GM19455 (cell line): ENCODE data around the gene ITGA5.
A peak's percentile ranks its signal among the peaks of the same experiment; 100 is the strongest.

Experiments used
- ATAC-seq: cut with Tn5 transposase; IDR thresholded peaks from one replicate; pipeline ENCODE4 v1.9.1; 2021; ENCODE audit not compliant: unreplicated experiment

Gene ITGA5

DNA sequence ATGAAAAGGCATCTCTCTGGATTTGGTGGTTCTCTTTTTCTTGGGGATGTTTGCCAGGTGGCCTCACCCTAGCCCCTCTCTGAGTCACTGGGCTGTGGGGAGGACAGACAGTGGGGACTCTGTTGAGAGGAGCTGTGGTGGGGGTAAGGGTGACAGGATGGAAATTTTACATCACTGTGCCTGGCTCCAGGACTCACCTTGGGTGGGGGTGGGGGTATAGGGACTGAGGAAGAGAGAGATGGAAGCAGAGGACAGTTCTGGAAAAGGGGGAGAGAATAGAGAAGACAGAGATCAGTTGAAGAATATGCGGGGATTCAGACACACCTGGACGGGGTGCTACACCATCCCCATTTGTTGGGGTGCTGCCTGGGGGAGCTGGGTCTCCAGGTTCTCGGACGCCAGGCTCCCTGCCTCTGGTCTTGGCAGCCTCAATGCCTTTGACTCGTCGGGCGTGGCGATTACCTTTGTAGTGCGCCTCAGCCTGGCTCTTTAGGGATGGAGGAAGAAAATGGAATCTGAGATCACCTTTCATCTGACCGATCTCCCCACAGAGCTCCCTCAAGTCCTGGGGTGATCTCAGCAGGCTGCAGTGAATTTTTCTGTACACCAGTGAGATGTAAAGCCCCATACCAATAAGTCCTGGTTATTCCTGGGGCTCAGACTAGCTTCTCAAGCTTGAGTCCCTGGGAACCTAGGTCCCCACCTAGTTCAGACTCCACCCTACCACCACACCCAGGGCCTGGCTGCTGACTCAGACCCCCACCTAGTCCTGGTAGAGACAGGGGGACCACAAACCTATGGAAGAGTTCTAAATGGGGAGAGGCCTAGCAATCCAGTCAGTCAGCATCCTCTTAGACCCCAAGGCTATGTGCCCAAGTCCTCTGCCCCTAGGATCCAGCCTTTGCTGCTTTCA lies 45.2 kb downstream of the ITGA5 start:
- ATAC-seq: no peak

DNA sequence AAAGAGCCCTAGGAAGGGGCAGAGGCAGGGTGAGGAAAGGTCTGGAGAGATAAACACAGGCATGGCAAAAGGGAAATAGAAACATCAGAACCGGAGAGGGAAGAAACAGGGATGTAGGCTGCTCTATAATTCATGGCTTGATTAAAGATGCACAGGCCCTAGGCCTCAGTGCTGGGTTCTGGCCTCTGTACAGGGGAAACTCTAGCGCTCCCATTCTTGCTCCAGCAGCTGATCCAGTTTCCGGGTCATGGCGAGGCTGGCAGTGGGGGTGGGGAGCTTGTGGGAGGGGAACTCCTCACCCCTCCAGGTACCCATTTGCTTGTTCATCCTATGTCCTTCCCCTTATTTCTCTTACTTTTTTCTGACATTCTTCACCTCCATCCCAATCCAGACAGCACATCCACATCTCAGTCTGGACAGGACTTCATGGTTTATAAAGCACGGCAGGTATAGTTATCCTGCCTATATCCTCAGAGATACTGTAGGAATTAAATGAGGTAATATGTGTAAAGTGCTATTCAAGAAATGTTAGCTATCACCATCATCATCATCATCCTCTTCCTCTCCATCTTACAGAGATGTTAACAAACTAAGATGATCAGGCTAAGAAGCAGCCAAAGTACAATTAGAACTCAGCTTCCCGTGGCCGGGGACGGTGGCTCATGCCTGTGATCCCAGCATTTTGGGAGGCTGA lies 46.8 kb downstream of the ITGA5 start:
- no peak for ATAC-seq

DNA sequence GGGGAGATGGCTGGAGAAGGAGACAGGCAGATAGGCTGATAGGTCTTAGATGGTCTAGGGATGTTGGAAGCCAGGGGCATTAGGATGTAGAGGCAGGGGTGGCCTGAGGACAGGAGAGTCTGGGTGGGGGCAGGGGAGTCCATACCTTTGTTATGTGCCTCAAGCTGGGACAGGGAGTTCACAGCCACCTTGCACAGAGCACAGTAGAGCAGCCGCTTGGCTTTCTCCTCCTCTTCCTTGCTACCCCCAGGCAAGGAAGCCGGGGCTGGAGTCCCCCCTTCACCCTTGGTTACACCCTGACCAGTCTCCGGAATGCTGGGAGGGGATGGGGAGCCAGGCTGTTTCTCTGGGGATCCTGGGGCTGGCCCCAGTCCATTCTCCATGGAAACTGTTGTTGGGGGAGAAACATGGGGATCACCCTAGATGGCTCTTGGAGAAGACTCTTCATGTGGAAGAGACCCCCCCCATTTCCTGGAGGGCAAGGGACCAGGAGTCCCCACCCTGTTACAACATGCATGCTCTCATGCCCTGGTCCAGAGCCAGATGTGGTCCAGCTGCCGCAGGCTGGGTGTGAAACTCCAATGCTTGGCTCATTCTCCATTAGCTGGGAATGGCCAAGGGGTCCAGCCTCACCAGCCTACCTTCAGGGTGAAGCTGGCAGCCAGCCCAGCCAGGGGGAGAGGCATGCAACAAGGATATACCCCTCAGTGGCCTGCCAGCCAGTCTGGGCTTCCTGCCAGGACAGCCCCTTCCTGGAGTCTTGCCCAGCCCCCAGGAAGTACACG lies 47.5 kb downstream of the ITGA5 start:
- ATAC-seq: no peak

DNA sequence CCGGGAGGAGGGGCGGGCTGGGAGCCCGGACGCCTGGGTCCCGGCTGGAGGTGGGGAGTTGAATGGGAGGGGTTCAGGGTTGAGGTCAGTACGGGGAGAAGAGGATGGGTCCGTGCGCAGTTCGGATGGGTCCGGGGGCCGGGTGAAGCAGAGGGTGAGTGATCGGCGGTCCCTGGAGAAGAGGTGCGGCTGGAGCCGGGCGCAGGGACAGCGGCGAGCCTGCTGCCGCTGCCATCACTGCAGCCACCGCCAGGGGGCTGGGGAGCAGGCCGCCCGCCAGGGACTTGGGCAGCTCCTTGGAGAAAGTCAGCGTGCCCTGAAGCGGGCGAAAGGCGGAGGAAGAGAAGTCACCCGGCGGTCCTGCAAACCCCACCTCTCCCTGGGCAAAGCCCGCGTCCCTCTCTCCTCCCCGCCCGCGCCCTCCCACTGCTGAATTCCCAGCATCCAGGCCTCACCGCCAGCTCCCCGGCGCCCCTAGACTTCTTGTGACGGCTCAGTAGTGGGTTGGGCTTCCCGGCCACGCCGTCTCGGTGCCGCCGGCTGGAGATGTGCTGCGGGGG lies 48.8 kb downstream of the ITGA5 start:
- peak; percentile 73 for ATAC-seq

DNA sequence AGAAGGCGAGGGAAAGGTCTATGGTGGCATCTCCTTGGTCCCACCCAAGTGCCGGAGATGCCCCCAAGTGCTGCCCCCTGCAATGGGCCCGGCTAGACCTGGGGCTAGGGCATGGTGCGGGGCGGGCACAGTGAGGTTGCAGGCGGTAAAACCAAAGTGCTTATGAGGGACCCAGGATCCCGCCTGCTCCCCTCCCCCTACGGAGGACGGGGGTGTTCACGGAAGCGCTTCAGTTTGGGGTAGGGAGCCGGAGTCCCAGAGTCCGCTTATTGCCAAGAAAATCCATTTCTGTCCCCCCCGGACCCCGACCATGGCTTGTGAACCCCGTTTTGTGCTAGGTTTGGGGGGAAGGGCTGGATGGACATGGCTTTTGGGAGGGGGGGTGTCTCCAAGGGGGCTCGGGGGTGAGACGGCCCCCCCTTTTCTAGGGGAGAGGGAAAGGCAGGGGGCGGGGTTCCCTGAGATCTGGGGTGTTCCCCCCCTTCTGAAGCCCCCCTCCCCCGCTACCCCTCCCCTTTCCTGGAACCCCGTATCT lies 49.4 kb downstream of the ITGA5 start:
- ATAC-seq: no peak

DNA sequence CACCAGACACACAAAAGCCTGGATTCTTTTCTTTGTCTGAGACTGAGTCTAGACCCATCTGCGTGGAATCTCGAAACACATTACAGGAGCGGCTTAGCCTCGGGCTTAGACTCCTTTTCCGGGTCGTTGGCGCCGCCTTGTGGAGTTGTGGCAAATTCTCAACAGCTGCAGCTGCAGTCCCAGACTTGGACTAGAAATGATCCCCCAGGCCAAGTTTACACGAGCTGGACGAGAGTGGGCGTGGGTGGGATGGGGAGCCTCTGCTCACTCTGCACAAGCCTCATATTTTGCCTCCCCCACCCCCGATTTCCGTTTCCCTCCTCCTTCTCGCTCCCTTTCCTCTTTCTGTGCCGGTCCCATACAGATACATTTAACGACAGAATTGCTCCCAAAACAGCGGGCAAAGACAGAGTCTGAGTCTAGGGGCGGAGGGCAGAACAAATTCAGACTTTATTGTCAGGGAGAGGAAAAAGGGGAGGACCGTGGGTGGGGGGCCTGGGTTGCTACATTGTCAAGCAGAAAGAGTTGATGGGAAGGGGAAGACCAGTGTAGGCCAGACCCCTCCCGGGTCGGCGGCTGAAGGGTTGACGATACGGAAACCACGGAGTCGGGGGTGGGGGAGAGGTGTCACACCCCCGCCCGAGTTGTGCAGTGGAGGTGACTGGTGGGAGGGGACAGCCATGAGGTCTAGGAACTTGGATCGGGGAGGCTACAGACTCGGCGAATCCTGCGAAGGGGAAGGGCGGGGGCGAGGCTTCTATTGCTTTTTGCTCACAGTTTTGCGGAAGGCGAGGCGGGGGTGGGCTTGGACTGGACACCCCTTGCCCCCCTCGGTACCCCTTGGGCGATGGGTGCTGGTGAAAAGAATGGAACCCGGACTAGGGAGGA lies 50.1 kb downstream of the ITGA5 start:
- ATAC-seq: peak; percentile 74

DNA sequence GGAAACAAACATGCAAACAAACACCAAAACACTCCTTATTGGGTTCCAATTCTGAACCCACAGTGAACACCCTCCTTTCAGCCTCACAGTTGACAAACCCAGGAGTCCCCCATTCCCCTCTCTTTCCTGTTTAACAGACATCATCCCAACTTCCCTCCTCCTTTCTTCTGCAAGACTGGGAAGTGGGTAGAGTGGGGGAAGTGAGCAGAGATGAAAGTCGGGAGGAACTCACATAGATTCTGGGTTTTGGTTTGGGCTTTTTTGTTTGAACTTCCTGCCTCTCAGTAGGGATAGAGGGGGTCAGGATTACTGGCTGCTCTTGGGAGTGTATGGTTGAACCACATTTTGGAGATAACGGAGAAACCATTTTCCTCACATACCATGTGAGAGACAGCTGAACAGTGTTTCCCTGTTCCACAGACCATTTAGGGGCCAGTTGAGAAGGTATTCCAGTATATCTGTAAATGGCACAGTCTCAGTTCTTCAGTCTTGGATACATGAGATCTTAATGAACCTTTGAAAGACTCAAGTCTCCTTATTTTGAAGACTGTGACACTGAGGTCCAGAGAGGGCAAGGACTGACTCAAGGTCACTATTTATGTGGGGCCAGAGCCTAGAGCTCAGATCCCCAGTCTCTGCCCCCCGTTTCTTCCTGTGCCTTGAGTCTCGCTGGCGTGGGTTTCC lies 50.9 kb downstream of the ITGA5 start:
- ATAC-seq: peak; percentile 5

DNA sequence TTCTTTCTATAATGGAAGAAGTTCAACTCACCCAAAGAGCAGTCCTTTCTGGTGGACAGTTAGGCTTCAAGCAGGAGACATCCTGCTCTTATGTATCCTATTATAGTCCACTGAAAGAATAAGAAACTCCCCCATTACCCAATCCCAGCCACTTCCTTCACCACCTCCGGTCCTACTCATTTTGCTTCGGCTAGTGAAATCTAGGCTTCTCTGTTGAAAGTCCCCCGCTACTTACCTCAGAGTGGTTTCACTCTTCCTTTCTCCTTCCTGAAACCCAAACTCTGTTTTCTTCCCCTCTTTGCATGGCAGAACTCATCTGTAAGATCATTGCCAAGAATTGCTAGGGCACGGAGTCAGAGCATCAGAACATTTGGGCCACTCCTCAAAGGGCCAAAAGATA lies 54.7 kb downstream of the ITGA5 start, which contains the start of gene GPR84:
Gene GPR84 (minus strand): TSS at position 74 of the 400 bp plus-strand sequence. CDS start 635 bp downstream, outside the sequence.
- no peak for ATAC-seq

DNA sequence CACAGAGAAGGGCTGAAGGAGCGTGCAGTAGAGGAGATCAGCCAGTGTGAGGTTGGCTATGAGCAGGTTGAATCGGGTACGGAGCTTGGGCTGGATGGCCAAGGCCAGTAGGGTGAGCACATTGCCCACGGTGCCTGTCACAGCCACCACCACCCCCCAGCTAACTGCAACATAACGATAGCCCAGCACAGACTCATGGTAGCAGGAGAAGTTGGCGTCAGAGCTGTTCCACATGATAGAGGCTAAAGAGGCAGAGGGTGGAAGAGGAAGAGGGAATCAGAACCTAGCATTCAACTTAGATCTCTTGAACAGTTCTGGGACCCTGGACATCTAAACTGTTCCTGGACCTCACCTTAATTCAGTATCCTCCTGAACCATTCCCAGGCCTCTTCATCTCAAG lies 55.4 kb downstream of the ITGA5 start:
- ATAC-seq: no peak

DNA sequence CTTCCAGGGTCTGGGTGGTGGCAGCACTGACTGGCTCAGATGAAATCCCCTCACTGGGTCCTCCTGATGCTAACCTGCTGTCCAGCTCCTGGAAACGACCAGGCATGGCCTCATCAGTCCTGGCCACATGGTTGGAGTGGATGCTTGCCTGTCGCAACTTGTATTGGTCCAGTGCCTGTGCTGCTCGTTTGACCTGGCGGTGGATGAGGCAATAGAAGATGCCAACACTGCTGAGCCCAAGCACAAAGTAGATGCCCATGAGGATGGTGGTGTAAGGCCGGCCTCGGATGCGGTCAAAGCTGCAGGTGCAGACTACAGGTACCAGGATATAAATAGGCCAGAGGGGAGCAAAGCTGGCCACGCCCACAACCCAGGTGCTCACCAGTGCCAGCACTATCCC lies 56.0 kb downstream of the ITGA5 start:
- ATAC-seq: no peak

DNA sequence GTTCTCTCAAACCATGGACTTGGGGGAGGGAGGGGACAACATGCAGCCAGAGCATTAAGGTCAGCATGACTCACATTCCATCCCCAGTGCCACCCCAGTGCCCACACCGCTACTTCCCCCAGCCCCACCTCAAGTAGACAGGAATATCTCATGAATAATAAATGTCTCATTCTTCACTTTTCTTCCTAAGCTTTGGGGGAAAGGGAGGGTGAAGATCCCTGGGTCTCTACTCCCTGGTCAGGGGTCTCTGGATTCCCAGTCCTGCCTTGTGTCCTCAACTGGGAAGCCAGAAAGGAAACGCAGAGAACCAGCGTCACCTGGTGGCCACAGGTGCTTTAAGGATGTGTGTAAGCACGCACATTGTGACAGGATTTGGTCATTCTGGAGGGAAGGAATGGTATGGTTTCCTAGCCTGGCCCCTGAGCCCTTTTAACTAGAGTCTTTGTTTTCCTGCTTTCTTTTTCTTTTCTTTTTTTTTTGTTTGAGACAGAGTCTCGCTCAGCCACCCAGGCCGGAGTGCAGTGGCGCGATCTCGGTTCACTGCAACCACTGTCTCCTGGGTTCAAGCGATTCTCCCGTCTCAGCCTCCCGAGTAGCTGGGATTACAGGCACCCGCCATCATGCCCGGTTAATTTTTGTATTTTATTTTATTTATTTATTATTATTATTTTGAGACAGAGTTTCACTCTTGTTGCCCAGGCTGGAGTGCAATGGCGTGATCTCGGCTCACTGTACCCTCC lies 58.2 kb downstream of the ITGA5 start:
- no peak for ATAC-seq

DNA sequence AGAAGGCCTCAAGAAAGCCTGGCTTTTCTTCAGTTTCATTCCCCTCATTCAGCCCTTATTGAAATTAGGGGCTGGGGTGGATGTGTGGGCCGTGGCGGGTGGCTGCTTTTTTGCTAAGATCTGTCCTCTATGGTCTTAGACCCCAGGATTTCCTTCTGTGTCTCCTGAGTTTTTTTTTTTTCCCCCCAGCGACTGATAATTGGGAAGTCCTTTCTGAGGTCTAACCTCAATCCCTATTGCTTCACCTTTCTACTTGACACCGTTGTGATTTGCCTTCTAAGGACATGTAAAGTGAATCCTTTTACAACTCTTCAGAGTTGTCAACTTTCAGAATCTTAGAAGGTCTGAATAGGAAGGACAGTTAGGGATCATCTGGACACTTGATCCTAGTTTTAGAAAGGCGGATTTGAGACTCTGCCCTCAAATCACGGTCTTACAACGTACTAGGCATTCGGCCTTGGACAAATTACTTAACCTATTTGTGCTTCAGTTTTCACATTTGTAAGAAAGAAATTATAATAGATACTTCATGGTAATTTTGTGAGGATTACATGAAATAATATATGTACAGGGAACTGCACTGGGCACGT lies 59.2 kb downstream of the ITGA5 start:
- no peak for ATAC-seq

DNA sequence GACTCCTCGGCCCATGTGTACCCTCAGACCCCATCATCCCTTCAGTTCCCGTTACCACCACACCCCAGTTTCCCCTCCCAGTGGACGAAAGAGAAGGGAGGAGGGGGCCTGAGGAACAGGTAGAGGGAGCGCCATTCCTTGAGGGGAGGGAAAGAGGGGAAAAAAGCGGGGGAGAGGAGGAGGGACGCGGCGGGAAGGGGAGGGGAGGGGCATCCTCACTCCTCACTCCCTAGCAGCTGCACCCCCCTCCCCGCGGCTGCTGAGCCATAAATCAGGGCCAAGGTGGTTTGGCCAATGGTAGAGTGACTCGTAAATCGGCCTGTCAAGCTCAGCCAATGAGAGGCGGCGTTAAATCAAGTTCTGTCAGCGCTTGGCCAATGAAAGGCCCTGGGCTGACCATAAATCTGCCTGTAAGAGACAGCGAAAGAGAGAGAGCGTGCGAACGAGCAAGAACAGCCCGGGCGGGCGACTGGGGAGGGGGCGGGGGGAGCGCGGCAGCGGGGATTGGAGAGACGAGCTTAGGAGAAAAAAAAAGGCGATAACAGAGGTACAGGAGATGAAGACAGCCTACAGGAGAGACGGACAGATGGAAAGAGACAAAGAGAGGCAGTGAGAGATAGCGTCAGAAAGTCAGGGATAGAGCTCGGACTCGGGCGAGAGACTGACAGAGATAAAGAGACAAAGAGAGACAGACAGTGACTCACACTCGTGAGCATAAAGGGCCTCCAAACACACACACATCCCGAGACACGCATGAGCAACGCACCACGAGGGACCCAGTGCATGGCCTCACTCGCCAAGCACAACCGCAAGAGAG lies 59.9 kb downstream of the ITGA5 start:
- ATAC-seq: peak; percentile 98

DNA sequence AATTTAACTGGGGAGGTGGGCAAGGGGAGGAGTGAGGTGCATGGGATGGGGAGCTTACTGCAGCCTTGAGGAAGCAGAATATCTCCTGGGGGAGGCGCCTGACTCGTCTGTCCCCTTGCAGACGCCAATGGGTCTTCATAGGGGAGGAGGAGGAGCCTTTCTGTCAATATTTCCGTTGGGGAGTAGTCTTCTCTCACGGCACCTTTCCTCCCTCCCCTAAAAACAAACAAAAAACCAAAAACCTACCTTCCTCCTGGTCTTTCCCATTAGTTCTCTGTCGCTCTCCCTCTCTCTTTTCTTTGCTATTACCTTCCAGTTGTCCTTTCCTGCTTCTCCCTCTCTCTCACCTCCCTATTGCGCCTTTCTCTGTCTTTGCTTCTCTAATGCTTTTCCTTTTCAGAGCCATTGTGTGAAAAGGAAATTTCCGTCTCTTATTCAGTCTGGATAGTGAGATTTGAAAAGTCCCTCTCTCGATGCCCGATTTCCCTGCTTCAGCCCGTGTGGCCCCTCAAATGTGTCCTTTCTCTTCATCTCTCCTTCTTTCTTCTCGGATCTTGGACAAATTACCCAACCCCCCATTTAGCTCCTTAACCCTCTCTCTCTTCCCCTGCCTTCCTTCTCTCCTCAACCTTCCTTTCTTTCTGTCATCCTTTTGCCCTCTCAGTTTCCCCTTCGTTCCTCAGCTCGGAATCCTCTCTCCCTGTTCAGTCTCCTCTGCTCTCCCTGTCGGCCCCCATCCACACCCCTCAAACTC lies 60.7 kb downstream of the ITGA5 start:
- no peak for ATAC-seq

DNA sequence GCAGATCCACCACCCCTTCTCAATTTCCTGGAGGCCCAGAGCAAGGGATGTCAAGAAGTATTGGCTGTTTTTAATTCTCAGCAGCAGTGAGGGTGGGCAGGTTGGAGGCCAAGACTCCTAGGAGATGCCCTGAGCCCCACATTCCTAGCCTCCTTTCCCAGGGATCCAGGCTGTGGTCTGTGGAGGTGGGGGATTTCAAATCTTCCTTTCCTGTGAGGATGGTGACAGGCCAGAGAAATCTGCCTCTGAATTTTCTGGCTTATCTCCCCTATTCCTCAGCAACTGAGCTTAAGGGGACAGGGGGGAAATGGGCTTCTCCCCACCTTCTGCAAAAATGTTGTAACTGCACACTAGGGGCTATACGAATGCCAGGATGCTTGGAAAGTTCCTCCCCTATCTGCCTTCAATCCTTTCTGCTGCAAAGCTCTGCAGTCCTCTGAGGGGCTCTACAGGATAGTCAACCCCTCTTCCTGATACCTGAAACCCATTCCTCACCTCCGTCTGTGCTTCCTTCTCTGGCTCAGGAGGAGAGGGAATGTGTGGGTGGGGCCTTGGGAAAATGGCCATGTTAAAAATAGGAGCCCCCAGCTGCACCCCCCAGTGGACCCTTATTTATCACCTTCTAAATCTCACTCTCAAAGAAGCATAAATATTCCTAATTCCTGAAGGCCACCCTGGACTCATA lies 61.4 kb downstream of the ITGA5 start:
- ATAC-seq: no peak

DNA sequence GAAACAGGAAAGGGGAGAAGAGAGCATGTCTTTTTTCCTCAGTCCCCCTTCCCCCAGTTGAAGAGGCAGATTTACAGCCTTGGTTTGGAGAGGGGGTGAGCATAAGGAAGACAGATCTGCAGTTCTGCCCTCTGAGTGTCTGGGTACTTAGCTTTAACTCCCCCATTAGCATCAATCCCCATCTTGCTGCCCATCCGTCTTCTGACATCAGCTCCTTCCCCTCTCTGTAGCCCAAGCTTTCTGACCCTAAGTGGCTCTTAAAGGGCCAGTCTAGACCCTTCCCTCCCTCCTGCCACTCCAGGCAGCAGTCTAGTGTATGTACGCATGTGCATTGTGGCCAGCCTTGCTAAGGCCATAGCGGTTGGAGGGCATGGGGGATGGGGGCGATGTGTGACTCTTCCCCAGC lies 62.1 kb downstream of the ITGA5 start:
- ATAC-seq: no peak
